Stimulated activated CD8-positive, alpha-beta memory T cell treated with anti-CD3 and anti-CD28 coated beads, Interleukin-12 subunit alpha, Interleukin-12 subunit beta, amount 100 ng/mL, for 4 hours (primary cell): ENCODE measurements around the gene LRRC4B.
"Not testable (repeated sequence)": the region's sequence is repeated elsewhere in the genome, so short reads cannot be mapped to it uniquely, and the experiment has no call there.

Source experiments
- DNase-seq: peaks from one replicate; pipeline ENCODE4 v3.0.0-alpha.2; 2020; ENCODE audit warnings: low read depth

LRRC4B gene, protein sequence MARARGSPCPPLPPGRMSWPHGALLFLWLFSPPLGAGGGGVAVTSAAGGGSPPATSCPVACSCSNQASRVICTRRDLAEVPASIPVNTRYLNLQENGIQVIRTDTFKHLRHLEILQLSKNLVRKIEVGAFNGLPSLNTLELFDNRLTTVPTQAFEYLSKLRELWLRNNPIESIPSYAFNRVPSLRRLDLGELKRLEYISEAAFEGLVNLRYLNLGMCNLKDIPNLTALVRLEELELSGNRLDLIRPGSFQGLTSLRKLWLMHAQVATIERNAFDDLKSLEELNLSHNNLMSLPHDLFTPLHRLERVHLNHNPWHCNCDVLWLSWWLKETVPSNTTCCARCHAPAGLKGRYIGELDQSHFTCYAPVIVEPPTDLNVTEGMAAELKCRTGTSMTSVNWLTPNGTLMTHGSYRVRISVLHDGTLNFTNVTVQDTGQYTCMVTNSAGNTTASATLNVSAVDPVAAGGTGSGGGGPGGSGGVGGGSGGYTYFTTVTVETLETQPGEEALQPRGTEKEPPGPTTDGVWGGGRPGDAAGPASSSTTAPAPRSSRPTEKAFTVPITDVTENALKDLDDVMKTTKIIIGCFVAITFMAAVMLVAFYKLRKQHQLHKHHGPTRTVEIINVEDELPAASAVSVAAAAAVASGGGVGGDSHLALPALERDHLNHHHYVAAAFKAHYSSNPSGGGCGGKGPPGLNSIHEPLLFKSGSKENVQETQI

DNA sequence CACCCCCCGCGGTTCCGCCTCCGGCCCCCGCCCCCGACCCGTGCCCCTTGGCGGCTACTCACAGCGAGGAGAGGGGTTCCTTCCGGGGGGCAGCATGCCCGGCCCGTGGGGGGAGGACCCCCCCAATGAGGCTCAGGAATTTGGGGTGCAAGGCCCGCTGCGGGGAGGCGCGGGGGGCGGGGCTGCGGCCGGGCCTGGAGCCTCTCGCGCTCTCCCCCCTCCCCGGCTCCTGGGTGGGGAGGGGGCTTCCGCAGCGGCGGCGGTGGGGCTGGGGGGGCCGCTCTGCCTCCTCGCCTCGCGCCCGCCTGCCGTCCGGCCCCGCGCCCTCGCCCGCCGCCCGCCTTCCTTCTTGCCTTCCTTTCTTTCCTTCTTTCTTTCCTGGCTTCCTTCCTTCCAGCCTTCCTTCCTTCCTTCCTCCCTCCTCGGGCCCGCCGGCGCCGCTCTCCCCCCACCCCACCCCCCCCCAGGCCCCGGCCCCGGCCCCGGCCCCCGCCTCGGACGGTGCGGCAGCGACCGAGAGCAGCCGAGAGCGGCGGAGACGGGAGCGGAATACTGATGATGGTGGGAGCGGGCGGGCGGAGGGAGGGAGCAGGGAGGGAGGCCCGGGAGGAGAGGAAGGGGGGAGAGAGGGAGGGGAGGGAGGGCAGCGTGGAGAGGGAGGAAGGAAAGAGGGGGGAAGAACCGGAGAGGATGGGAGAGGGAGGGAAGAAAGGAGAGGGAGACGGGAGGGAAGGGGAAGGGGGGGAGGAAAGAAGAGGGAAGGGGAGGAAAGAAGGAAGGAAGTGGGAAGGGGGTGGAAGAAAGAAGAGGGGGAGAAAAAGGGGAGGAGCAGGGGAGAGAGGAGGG lies at the start of gene LRRC4B:
TSS of gene LRRC4B (minus strand) at position 554 of the 846 bp plus-strand sequence. CDS start 19,597 bp downstream, outside the sequence.
- DNase-seq: no peak

DNA sequence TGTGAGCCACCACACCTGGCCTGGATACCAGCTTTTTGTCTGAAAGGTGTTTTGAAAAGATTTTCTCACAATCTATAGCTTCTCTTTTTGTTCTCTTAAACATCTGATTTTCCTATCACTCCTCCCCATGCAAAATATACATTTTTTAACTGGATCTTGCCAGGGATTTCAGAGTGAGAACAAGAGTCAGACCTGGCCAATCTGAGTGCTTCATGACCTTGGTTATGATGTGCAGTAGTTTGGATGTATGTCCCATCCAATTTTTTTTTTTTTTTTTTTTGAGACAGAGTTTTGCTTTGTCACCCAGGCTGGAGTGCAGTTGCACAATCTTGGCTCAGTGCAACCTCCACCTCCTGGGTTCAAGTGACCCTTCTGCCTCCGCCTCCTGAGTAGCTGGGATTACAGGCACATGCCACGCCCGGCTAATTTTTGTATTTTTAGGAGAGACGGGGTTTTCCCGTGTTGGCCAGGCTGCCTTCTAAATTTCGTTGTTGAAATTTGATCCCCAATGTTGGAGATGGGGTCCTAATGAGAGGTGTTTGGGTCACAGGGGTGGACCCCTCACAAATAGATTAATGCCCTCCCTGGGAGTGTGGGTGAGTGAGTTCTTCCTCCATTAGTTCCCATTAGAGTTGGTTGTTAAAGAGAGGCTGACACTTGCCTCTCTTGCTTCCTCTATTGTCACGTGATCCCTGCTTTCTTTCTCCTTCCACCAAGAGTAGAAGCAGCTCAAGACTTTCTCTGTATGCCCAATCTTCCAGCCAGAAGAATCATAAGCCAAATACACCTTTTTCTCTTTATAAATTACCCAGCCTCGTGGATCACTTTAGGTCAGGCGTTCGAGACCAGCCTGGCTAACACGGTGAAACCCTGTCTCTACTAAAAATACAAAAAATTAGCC lies 44.5 kb upstream of the LRRC4B start:
- not testable (repeated sequence) for DNase-seq

DNA sequence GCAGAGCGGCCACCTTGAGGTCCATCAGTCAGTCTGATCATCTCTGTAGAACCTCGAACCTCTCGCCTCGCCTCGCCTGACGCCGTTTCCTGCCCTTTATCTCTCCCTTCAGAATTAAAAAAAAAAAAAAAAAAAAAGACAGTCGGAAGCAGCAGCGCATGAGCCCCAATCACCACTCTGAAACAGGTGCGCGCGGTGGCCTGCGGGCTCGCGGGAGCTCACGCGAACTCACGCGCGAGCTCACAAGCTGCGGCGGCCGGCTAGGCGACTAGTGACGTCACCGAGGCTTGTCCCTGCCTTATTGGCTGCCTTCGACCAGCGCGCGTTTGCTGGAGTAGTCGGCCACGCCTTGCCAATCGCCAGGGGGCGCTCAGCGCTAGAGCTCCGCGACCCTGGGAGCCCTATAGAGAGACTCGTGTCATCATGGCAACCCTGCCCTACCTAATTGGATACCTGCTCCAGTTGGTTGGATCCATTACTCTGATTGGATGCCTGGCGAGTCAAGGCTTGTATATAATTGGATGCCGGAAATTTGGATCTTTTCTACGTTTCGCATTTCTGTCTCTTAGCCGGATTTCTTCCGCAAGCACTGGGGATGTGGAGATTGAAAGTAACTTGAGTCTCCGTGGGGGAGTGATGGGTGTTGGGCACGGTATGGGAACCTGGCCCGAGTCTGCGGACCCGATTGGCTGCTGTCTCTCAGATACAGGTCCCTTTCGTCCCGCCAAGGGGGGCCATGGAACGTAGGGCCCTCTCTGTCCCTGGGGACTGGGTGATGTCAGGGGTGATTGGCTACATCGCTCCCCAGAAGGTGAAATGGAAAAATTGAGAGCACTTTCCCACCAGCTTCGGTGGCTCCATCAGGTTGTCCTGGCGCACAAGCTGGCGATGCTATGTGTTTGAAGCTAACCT lies 39.9 kb upstream of the LRRC4B start:
- DNase-seq: peak; percentile 31

DNA sequence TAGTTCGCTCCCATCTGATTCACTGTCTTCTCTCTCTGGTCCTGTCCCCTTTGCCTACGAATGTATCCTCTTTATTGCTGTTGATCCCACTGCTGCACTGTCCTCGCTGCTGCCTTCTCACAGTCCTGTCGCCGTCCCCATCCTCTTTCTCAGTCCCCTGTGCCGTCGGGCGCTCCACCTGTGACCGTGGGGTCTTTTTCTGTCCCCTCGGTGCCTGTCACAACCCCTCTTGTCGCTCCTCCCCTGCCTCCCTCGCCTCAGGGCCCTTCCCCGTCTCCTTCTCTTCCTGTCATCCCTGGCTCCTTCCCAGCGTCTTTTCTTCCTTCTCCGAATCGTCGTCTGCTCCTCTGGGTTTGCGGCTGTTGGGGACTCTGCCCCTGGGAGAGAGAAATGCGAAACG lies 39.2 kb upstream of the LRRC4B start:
- DNase-seq: no peak

GRCh38 chr19:50606059-50606836 lies 38.0 kb upstream of the LRRC4B start:
- DNase-seq: not testable (repeated sequence)

- not testable (repeated sequence) for DNase-seq
Observed at GRCh38 chr19:50604264-50605073, 36.2 kb upstream of the LRRC4B start.

GRCh38 chr19:50602935-50603334 lies 34.7 kb upstream of the LRRC4B start:
- no peak for DNase-seq

GRCh38 chr19:50602496-50602895 lies 34.3 kb upstream of the LRRC4B start:
- no peak for DNase-seq

DNA sequence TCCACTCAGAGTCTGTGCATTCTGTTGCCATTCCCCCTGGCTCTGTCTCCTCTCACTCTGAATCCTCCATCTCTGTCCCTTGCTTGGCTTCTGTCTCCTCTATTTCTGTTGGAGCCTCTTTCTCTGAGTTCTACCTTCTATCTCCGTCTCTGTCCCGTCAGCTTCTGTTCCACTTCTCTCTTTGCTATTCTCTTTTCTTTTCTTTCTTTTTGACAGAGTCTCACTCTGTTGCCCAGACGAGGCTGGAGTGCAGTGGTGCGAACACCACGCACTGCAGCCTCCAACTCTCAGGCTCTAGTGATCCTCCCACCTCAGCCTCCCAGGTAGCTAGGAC lies 33.8 kb upstream of the LRRC4B start:
- DNase-seq: no peak

DNA sequence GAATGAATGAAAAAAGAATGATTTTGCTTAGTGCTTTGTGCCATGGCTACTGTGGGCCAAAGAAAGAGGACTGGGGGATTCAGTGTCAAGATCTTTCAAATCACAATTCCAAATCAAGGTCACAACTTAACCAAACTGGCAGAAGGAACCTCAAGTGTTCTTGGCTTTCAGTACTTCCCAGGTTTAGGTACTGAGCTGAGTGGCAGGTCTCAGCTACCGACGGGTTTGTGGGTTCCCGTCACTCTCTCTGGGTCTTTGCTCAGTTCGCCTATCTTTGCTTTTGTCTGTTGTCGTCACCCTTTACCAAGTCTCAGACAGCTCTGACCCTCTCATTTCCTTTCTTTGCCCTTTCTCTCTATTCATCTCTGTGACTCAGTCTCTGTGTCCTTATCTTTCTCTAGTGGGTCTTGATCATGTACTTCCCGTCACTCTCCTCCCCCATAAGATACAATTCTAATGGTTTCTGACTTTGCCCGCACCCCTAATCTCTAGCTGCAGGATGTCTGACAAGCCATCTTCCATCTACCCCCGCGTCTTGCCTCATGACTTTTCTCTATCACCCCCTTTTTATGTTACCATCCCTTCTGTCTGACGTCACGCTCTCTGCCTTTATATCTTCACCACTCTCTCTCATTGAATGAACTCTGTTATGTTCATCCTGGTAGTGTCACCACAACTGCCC lies 33.3 kb upstream of the LRRC4B start:
- no peak for DNase-seq

- DNase-seq: no peak
Observed at GRCh38 chr19:50599427-50599826, 31.2 kb upstream of the LRRC4B start.

GRCh38 chr19:50590191-50590590 lies 22.0 kb upstream of the LRRC4B start:
- DNase-seq: no peak

GRCh38 chr19:50581795-50582660 lies 13.8 kb upstream of the LRRC4B start:
- not testable (repeated sequence) for DNase-seq

DNA sequence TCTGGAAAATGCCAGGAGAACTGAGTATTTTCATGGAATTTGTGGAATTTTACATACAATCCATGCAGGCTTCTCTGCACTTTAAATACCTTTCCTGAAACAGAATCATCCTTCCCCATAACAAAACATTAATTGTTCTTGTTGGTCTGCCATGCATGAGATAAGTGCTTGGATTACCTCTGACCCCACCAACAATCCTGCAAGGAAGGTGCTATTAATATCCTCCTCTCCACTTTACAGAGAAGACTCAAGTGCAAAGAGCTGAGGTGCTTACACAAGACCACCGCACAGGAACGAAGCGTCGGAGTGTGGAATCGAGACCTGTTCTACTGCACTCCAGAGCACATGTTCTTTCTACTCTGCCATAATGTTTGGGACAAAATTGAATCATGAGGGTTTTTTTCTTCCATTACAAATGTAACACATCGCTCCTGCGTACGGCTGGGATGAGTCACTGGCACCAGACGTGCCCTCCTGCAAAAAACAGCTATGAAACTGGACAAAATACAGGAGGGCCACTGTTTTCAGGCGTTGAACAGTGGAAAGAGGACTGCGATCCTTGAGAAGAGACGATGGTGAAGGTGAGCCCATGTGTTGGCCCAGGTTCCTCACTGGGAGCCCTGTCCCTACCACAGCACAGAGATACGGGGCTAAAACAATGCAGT lies 12.9 kb upstream of the LRRC4B start:
- DNase-seq: no peak

DNA sequence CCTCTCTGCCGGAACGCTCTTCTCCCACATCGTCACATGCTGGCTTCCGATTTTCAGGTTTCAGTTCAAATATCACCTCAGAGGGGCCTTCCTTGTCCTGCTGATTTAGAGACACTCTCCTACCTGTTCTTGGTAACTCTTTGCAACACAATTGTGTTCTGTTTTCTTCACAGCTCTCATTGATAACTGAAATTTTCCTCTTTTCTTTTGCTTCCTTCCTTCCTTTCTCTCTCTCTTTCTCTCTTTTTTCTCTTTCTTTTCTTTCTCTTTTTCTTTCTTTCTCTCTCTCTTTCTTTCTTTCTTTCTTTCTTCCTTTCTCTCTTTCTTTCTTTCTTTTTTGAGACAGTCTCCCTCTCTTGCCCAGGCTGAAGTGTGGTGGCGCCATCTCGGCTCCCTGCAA lies 12.0 kb upstream of the LRRC4B start:
- DNase-seq: no peak

- not testable (repeated sequence) for DNase-seq
Observed at GRCh38 chr19:50576769-50577168, 8.5 kb upstream of the LRRC4B start.
